Stomach (tissue), 9 donors: ENCODE results near the gene TNS3. TPM values are rescaled to one million over a fixed set of nuclear protein-coding genes. Genes with fewer than 3 reads are reported as not detected.
A peak's percentile ranks its signal among the peaks of the same experiment; 100 is the strongest.

ENCODE experiments used
- DNase-seq, 2 donors: peaks; one replicate each; pipeline versions ENCODE4 v3.0.0 to v3.0.0-alpha.2; 2013 to 2019
- H3K27ac ChIP-seq, 5 donors: fragments of 200-600 bp in 4 of 5; sonication (generic) in 4 of 5; one replicate each; pipeline ENCODE4 v1.5.1; 2013 to 2019; ENCODE audit warnings: mild to moderate bottlenecking in 1 of 5, moderate library complexity in 1 of 5
- H3K27me3 ChIP-seq, 3 donors: fragments of 200-600 bp; sonication (generic); one replicate each; pipeline ENCODE4 v1.5.1; 2017 to 2019; ENCODE audit warnings: mixed run types in 1 of 3
- H3K36me3 ChIP-seq, 4 donors: fragments of 200-600 bp; sonication (generic); 1 replicate in 3 of 4; 2 replicates in 1 of 4; pipeline ENCODE4 v1.5.1; 2016 to 2019
- H3K4me1 ChIP-seq, 4 donors: fragments of 200-600 bp; sonication (generic); one replicate each; pipeline ENCODE4 v1.5.1; 2016 to 2019
- H3K4me3 ChIP-seq, 4 donors: fragments of 200-600 bp; sonication (generic) in 3 of 4; one replicate each; pipeline ENCODE4 v1.5.1; 2016 to 2019; ENCODE audit warnings: mild to moderate bottlenecking in 1 of 4
- H3K9me3 ChIP-seq, 4 donors: fragments of 200-600 bp; sonication (generic); one replicate each; pipeline ENCODE4 v1.5.1; 2016 to 2019
- EP300 ChIP-seq: sonication (generic); formaldehyde crosslinking; IDR thresholded peaks from one replicate; pipeline ENCODE4 v1.6.1; 2017; ENCODE audit warnings: antibody characterized with exemption
- POLR2A ChIP-seq, 4 donors: fragments of 450-650 bp; IDR thresholded peaks; one replicate each; pipeline ENCODE4 v1.6.1; 2016; ENCODE audit warnings: antibody characterized with exemption in 4 of 4, control low read depth in 2 of 4, mild to moderate bottlenecking in 1 of 4, moderate library complexity in 1 of 4
- POLR2AphosphoS5 ChIP-seq, 3 donors: sonication (generic); formaldehyde crosslinking; IDR thresholded peaks; one replicate each; pipeline ENCODE4 v1.6.1; 2016; ENCODE audit warnings: antibody characterized with exemption in 3 of 3
- WGBS, 5 donors: extraction: QIAGEN DNeasy Blood & Tissue Kit in 3 of 5; methylation state at CpG; one replicate each; pipeline versions ENCODE4 v1.1.5 to v1.1.7; 2013 to 2018; 5-methylcytosine and 5-hydroxymethylcytosine counted together
- intact Hi-C: fragments of 100-400 bp; cut with DNase I; formaldehyde crosslinking; loops from one replicate; pipeline ENCODE4 v1.15.1; 2023; ENCODE audit warnings: low total_unique reads
- polyA plus RNA-seq, 3 donors: library from polyadenylated mRNA; stranded (reverse); fragments of 200-250 nt; gene quantifications; one replicate each; pipeline ENCODE4 v1.2.3, GENCODE V29; 2013
- total RNA-seq, 5 donors: library from RNA; depleted of rRNA; stranded (reverse); fragments of >200 nt; gene quantifications; one replicate each; pipeline versions ENCODE4 v1.1.0 to v1.2.3, GENCODE V29; 2014 to 2016
- TF ChIP-seq, protein P1 (sequence below), 7 experiments: fragments of 450-650 bp in 4 of 7; fragments of 200-600 bp in 3 of 7; sonication (generic) in 3 of 7; IDR thresholded peaks; one replicate each; pipeline ENCODE4 v1.5.1; 2016 to 2019; ENCODE audit warnings: antibody characterized with exemption in 7 of 7, control low read depth in 2 of 7, mild to moderate bottlenecking in 1 of 7
- donor health status: healthy with polysubstance abuse.
- donor health status: Bipolar disorder and iron deficiency.
- donor health status: healthy.

The TNS3 gene
- total and polyA plus RNA-seq, 8 donors: 10.0 to 105 (median 41.0) TPM

DNA sequence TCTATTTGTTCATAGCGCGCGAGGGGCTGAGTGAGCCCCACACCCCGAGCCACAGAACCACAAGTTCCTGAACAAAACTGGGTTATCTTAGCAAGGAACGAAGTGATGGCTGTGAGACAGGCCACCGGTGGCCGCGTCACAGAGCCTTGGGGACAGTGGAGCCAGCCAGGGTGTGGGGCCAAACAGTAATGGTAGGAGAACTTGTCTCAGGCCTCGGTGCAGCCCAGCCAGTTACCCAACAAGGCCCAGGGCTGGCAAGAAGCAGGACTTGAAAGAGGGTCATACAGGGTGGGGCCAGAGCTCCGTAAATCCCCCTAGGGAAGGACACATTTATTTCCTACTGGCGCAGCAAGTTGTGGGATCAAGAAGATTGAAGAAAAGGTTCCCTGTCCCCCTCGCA is 39.4 kb upstream of the TNS3 start:
- WGBS, 5 donors: 87 to 93% (median 93%) methylated on average over 12 of the region's 12 CpGs
- DNase-seq: no peak
- peak overlapping the region in 4 of 5 donors; percentile 64 to 76 (median 71) for H3K27ac ChIP-seq
- H3K9me3 ChIP-seq: no peaks in the 10 kb centered on the region
- intact Hi-C loops: no loop called here
- no peak overlapping the region for H3K4me3 ChIP-seq
- peaks cover 21 to 30% (median 26%) of the 10 kb centered on the region in 4 donors for H3K4me1 ChIP-seq
- no peaks in the 10 kb centered on the region for H3K27me3 ChIP-seq
- no peaks in the 10 kb centered on the region for H3K36me3 ChIP-seq
- TF ChIP-seq POLR2AphosphoS5 (IDR thresholded peaks at IDR 0.05): no peak
- TF ChIP-seq EP300: no peak
- no peak for TF ChIP-seq POLR2A (IDR thresholded peaks at IDR 0.05)
- TF ChIP-seq, protein P1, sequence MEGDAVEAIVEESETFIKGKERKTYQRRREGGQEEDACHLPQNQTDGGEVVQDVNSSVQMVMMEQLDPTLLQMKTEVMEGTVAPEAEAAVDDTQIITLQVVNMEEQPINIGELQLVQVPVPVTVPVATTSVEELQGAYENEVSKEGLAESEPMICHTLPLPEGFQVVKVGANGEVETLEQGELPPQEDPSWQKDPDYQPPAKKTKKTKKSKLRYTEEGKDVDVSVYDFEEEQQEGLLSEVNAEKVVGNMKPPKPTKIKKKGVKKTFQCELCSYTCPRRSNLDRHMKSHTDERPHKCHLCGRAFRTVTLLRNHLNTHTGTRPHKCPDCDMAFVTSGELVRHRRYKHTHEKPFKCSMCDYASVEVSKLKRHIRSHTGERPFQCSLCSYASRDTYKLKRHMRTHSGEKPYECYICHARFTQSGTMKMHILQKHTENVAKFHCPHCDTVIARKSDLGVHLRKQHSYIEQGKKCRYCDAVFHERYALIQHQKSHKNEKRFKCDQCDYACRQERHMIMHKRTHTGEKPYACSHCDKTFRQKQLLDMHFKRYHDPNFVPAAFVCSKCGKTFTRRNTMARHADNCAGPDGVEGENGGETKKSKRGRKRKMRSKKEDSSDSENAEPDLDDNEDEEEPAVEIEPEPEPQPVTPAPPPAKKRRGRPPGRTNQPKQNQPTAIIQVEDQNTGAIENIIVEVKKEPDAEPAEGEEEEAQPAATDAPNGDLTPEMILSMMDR (IDR thresholded peaks at IDR 0.05): no peak

DNA sequence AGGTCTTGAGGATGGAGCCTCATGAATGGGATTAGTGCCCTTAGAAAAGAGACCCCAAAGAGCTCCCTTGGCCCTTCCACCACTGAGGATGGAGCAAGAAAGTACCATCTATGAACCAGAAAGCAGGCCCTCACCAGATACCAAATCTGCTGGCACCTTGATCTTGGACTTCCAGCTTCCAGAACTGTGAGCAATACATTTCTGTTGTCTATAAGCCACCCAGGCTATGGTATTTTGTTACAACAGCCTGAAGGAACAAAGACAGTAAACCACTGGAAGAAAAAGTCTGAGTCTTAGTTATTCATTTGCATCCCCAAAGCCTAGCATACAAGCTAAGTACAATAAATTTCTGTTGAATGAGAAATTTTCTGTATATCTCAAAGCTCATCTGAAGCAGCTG is 37.9 kb upstream of the TNS3 start:
- Histone ChIP-seq H3K4me1 (peaks cover 21 to 30% (median 26%) of the 10 kb centered on the region in 4 donors), H3K4me3 (no peak overlapping the region), H3K27ac (no peak overlapping the region), H3K27me3 (no peaks in the 10 kb centered on the region), H3K36me3 (no peaks in the 10 kb centered on the region), H3K9me3 (no peaks in the 10 kb centered on the region)
- intact Hi-C loops: no loop called here
- TF ChIP-seq POLR2A (IDR thresholded peaks at IDR 0.05) (no peak), POLR2AphosphoS5 (IDR thresholded peaks at IDR 0.05) (no peak), EP300 (no peak)
- TF ChIP-seq, protein P1 (IDR thresholded peaks at IDR 0.05): no peak
- no peak for DNase-seq

DNA sequence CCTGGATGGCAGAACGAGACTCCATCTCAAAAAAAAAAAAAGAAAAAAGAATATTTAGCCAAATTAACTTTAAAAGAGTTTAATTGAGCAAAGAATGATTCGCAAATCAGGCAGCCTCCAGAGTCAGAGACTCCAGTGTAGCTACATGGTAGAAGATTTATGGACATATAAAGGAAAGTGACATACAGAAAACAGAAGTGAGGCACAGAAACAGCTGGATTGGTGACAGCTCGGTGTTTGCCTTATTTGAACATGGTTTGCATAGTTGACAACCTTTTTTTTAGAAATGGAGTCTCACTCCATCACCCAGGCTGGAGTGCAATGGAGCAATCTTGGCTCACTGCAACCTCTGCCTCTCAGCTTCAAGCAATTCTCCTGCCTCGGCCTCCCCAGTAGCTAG is 35.2 kb upstream of the TNS3 start:
- no peaks in the 10 kb centered on the region for H3K9me3 ChIP-seq
- 82 to 88% (median 85%) methylated on average over 4 of the region's 4 CpGs for WGBS, 5 donors
- peaks cover 4 to 10% (median 8%) of the 10 kb centered on the region in 4 donors for H3K4me1 ChIP-seq
- no peaks in the 10 kb centered on the region for H3K36me3 ChIP-seq
- H3K27me3 ChIP-seq: no peaks in the 10 kb centered on the region
- no peak overlapping the region for H3K4me3 ChIP-seq
- no peak for DNase-seq
- intact Hi-C loops: no loop called here
- no peak for TF ChIP-seq POLR2AphosphoS5 (IDR thresholded peaks at IDR 0.05)
- TF ChIP-seq, protein P1 (IDR thresholded peaks at IDR 0.05): no peak
- no peak overlapping the region for H3K27ac ChIP-seq

DNA sequence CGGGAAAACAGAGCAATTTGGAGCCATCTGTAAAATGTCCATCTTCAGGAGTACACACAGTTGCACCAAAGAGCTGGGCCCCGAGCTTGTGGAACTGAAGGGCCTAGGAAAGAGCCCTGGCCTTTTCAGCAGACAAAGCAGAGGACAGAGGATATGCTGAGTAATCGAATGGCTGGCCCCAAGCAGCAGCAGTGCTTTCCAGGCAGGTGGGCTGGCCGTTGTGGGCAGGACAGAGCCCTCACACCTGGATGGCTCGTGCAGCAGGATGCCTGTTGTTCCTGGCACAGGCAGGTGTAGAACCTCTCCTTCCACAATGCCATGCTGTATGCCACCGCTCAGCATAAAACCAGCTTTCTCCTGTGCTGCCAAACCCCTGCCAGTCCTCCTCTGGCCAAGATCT is 32.5 kb upstream of the TNS3 start:
- Histone ChIP-seq H3K4me3 (no peak overlapping the region), H3K27me3 (no peaks in the 10 kb centered on the region), H3K36me3 (no peaks in the 10 kb centered on the region), H3K9me3 (no peaks in the 10 kb centered on the region), H3K27ac (no peak overlapping the region), H3K4me1 (peaks cover 9 to 24% (median 20%) of the 10 kb centered on the region in 4 donors)
- TF ChIP-seq, protein P1 (IDR thresholded peaks at IDR 0.05): no peak
- no peak for TF ChIP-seq POLR2AphosphoS5 (IDR thresholded peaks at IDR 0.05)
- TF ChIP-seq EP300: no peak
- no peak for TF ChIP-seq POLR2A (IDR thresholded peaks at IDR 0.05)
- DNase-seq: no peak
- intact Hi-C loops: no loop called here
- WGBS, 5 donors: 74 to 100% (median 88%) methylated on average over 3 to 6 of the region's 6 CpGs
